ENCODE results near the gene SCYGR4.

Gene SCYGR4

DNA sequence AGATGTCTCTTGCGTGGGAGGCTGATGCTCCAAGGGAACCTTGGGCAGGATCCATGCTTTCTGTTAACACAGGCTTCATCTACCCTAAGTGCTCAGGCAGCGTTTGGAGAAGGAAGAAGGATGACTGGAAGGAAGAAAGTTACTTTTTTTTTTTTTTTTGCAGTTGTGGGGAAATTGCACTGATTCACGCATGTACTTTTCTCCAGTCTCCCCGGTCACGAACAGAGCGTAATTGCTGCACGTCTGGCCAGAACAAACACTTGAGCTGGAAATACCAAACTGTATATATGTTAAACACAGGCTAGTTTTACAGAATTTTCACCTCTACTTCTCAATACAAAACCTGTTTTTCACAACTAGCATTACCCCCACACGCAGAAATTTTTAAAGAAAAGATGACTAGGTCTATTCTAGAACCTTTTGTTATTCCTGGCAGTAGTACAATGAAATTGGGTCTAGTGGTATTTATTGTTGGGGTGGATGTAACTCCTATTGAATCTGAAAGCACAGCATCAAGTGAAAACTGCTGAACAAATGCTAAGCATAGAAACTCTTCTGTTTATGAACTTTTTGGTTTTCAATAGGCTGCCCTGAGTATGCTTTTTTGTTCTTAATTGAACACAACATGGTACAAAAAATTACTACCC, 40.0 kb downstream of the SCYGR4 start:
- Histone ChIP-seq H4K20me1 (ENCODE audit: control insufficient read depth, insufficient read depth, low read depth, low read length) (no peaks in the 10 kb centered on the region), H3K9me3 (ENCODE audit: control insufficient read depth, insufficient read depth, low read length) (no peaks in the 10 kb centered on the region), H3F3A (ENCODE audit: control insufficient read depth, insufficient read depth) (no peaks in the 10 kb centered on the region), H3K4me1 (ENCODE audit: control insufficient read depth, low read length) (no peaks in the 10 kb centered on the region), H3K9me2 (replicated peaks; ENCODE audit: control insufficient read depth, low read length) (no peaks in the 10 kb centered on the region), H3K4me3 (ENCODE audit: low read length) (no peak overlapping the region), H3K27me3 (ENCODE audit: control insufficient read depth, low read length) (peaks cover 7% of the 10 kb centered on the region; the same call in 1 of the 2 replicates), H3K36me3 (ENCODE audit: control insufficient read depth, low read length) (no peaks in the 10 kb centered on the region), H3K27ac (ENCODE audit: low read depth, low read length) (no peak overlapping the region), H3K79me2 (ENCODE audit: control insufficient read depth, low read length) (no peaks in the 10 kb centered on the region), H3K4me2 (ENCODE audit: low read length) (no peak overlapping the region)
- TF ChIP-seq EZH2phosphoT487 (IDR thresholded peaks at IDR 0.05; ENCODE audit: borderline replicate concordance, low read length) = no peak
- TF ChIP-seq, protein P1, sequence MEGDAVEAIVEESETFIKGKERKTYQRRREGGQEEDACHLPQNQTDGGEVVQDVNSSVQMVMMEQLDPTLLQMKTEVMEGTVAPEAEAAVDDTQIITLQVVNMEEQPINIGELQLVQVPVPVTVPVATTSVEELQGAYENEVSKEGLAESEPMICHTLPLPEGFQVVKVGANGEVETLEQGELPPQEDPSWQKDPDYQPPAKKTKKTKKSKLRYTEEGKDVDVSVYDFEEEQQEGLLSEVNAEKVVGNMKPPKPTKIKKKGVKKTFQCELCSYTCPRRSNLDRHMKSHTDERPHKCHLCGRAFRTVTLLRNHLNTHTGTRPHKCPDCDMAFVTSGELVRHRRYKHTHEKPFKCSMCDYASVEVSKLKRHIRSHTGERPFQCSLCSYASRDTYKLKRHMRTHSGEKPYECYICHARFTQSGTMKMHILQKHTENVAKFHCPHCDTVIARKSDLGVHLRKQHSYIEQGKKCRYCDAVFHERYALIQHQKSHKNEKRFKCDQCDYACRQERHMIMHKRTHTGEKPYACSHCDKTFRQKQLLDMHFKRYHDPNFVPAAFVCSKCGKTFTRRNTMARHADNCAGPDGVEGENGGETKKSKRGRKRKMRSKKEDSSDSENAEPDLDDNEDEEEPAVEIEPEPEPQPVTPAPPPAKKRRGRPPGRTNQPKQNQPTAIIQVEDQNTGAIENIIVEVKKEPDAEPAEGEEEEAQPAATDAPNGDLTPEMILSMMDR (IDR thresholded peaks at IDR 0.05; ENCODE audit: low read depth, low read length, poor library complexity, severe bottlenecking) = no peak

DNA sequence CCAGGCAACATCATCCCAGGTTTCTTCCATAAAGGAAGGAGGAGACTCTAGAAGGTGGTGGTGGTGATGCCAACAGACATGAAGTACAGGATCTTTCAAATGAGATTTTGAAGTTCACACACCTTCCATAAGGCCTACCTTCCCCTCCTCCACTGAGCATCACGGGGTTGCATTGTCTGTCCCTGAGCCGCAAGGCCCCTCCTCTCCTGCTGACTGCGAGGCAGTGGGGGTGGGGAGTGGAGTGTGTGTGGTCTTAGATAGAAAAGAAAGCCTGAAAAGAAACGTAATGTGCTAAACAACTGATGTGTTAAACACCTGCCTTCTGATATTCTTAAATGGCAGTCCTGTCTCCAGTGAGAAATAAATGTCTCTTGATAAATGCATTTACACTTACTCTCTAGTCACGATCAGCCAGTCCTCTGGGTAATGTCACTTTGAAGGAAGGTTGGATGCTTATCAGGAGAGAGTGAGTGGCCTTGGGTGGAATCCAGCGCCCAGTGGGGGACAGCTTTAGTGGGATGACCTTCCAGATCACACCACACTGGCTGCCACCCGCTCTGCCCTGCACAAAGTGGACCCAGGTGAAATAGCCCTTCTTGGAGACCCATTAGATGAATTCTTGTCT, 43.8 kb downstream of the SCYGR4 start:
- Histone ChIP-seq H4K20me1 (ENCODE audit: control insufficient read depth, insufficient read depth, low read depth, low read length) (no peaks in the 10 kb centered on the region), H3K9me3 (ENCODE audit: control insufficient read depth, insufficient read depth, low read length) (no peaks in the 10 kb centered on the region), H3K4me2 (ENCODE audit: low read length) (no peak overlapping the region), H3K4me3 (ENCODE audit: low read length) (no peak overlapping the region), H3K27ac (ENCODE audit: low read depth, low read length) (no peak overlapping the region), H3K36me3 (ENCODE audit: control insufficient read depth, low read length) (no peaks in the 10 kb centered on the region), H3K27me3 (ENCODE audit: control insufficient read depth, low read length) (0 out of 2 replicates have a peak, but pooled peaks cover 3% of the 10 kb centered on the region), H3K4me1 (ENCODE audit: control insufficient read depth, low read length) (no peaks in the 10 kb centered on the region), H3K79me2 (ENCODE audit: control insufficient read depth, low read length) (no peaks in the 10 kb centered on the region), H3K9me2 (replicated peaks; ENCODE audit: control insufficient read depth, low read length) (no peaks in the 10 kb centered on the region), H3F3A (ENCODE audit: control insufficient read depth, insufficient read depth) (no peaks in the 10 kb centered on the region)
- TF ChIP-seq, protein P1 (IDR thresholded peaks at IDR 0.05; ENCODE audit: low read depth, low read length, poor library complexity, severe bottlenecking) = no peak
- TF ChIP-seq EZH2phosphoT487 (IDR thresholded peaks at IDR 0.05; ENCODE audit: borderline replicate concordance, low read length) = no peak

DNA sequence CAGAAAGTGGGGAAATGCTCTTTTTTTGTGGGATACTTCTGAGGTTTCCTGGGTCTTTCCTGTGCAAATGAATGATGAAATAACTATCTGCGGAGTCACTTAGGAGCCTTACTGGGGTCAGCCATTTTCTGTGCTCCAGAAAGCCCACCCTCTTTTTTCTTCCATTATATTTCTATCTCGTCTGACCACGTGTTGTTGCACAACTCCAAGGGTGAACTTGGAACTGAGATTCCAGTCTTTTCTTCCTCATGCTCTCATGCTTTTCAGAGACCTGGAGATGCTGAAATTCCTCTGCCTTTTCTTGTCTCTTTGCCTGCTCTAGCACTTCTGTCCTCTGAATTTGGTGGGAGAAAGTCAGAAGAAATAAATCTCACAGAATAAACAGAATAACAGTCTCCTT, 44.5 kb downstream of the SCYGR4 start:
- Histone ChIP-seq H3F3A (ENCODE audit: control insufficient read depth, insufficient read depth) (no peaks in the 10 kb centered on the region), H4K20me1 (ENCODE audit: control insufficient read depth, insufficient read depth, low read depth, low read length) (no peaks in the 10 kb centered on the region), H3K4me3 (ENCODE audit: low read length) (no peak overlapping the region), H3K27ac (ENCODE audit: low read depth, low read length) (no peak overlapping the region), H3K9me2 (replicated peaks; ENCODE audit: control insufficient read depth, low read length) (no peaks in the 10 kb centered on the region), H3K9me3 (ENCODE audit: control insufficient read depth, insufficient read depth, low read length) (no peaks in the 10 kb centered on the region), H3K4me1 (ENCODE audit: control insufficient read depth, low read length) (no peaks in the 10 kb centered on the region), H3K36me3 (ENCODE audit: control insufficient read depth, low read length) (no peaks in the 10 kb centered on the region), H3K27me3 (ENCODE audit: control insufficient read depth, low read length) (0 out of 2 replicates have a peak, but pooled peaks cover 3% of the 10 kb centered on the region), H3K4me2 (ENCODE audit: low read length) (no peak overlapping the region), H3K79me2 (ENCODE audit: control insufficient read depth, low read length) (no peaks in the 10 kb centered on the region)
- TF ChIP-seq EZH2phosphoT487 (IDR thresholded peaks at IDR 0.05; ENCODE audit: borderline replicate concordance, low read length) = no peak
- TF ChIP-seq, protein P1 (IDR thresholded peaks at IDR 0.05; ENCODE audit: low read depth, low read length, poor library complexity, severe bottlenecking) = no peak
